Ureter (tissue), 1 donor: ENCODE measurements around the gene ERMP1. TPM values are rescaled to one million over a fixed set of nuclear protein-coding genes. Genes with fewer than 3 reads are reported as not detected.
"Not testable (repeated sequence)": the region's sequence is repeated elsewhere in the genome, so short reads cannot be mapped to it uniquely, and the experiment has no call there.

ENCODE experiments used
- DNase-seq: peaks from one replicate; pipeline ENCODE4 v3.0.0-alpha.2; 2020; ENCODE audit warnings: low spot score
- total RNA-seq: library from RNA; stranded (reverse); gene quantifications from one replicate; pipeline ENCODE4 v1.2.4, GENCODE V29; 2023
- donor health status: DM: yes; HTN: yes; CAD: no.

The ERMP1 gene
- total RNA-seq, 1 donor from 2014 or later: 106 TPM

GRCh38 chr9:5818424-5819142 is 14.3 kb downstream of the ERMP1 start:
- no peak for DNase-seq

- DNase-seq: no peak
Observed at GRCh38 chr9:5817862-5818261, 15.1 kb downstream of the ERMP1 start.

- no peak for DNase-seq
Observed at GRCh38 chr9:5815461-5815860, 17.5 kb downstream of the ERMP1 start.

DNA sequence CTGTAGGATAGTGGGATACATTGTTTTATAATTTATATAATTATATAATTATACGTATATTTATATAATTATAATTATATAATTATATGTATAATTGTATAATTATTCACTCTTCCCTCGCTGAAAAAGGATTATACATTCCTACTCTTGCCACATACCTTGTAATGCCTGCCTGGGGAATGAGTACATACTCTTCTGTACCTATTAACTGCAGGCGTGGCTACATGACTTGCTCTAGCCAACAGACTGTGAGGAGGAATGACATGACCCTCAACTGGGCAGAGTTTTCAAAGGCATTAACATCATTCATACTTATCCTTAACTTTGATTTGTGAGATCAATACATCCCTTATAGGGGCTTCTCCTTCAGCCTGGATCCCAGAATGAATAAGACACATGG is 19.1 kb downstream of the ERMP1 start:
- DNase-seq: no peak

DNA sequence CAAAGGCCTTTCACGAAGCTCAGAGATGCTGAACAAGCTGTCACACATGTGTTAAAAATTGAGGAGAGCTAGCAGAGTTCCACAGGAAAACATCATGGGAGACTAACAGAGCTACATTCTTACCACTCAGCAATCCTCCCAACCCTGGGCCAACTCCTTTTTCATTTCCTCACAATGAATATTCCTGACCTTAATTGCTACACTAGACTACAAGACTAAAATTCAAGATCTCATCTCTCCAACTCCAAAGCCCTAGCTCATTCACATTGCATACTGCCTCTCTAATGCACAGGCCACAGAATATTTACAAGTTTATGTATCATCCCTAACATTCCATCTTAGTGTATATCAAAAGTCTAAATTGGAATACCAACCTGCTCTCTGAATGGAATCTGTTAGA is 21.2 kb downstream of the ERMP1 start:
- no peak for DNase-seq

GRCh38 chr9:5805478-5805877 is 27.4 kb downstream of the ERMP1 start:
- no peak for DNase-seq

DNA sequence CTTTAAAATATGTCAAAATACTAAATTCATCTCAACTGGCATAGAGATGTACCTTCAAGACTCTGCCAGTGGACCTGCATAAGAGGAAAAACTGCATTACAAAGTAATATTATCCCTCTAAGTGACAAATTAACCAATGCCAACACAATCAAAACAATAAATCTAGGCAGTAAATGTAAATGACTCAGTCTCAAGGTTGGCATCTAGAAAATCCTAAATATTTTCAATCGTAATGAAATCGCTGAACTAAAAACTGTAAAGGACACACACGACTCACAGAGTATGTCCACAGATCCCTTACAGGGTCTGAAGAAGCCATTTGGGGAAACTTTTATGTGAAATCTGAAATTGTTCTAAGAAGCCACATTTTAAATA is 31.2 kb downstream of the ERMP1 start:
- DNase-seq: no peak

GRCh38 chr9:5800969-5801738 is 31.8 kb downstream of the ERMP1 start:
- DNase-seq: no peak

GRCh38 chr9:5800378-5800777 is 32.5 kb downstream of the ERMP1 start:
- DNase-seq: not testable (repeated sequence)

GRCh38 chr9:5799314-5799713 is 33.6 kb downstream of the ERMP1 start:
- no peak for DNase-seq

DNA sequence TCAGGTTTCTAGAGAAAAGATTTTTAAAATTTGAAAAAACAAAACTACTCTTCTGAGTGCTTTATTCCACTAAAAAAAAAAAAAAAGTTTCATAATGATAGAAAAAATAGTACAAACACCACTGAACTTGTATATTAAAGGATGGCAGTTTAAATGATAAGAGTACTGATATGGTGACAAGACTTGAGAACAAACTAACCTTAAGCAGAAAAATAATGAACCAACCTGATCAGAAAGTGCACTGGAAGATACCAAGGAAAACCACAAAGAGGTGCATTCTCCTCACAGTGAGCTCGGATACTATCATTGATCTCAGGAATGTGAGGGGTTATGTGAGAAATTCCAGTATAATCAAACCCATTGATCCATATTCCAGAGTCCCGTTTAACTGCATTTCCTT is 34.3 kb downstream of the ERMP1 start:
- no peak for DNase-seq

DNA sequence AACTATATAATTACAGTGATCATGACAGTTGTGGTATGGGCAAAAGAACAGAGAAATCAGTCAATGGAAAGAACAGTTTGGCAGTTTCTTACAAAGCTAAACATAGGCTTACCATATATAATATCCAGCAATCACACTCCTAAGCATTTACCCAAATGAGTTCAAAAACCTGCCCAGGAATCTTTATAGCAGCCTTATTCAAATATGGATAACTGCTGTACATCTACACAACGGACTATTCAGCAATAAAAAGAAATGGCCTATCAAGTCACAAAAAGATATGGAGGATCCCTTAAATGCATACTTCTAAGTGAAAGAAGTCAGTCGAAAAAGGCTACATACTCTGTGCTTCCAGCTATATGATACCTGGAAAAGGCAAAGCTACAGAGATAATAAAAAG is 36.6 kb downstream of the ERMP1 start:
- DNase-seq: no peak

DNA sequence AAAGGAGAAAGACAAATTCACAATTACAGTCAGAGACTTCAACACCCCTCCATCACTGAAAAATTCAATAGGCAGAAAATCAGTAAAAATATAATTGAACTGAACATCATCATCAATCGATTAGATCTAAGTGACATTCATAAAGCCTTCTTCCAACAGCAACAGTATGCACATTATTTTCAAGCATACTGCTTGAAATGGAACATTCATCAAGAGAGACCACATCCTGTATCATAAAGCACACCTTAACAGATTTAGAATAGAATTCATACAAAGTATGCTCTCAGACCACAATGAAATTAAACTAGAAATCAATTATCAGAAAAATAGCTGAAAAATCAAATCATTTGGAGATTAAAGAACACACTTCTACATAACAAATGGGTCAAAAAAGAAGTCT is 39.1 kb downstream of the ERMP1 start:
- no peak for DNase-seq

- no peak for DNase-seq
Observed at GRCh38 chr9:5791870-5792269, 41.0 kb downstream of the ERMP1 start.

DNA sequence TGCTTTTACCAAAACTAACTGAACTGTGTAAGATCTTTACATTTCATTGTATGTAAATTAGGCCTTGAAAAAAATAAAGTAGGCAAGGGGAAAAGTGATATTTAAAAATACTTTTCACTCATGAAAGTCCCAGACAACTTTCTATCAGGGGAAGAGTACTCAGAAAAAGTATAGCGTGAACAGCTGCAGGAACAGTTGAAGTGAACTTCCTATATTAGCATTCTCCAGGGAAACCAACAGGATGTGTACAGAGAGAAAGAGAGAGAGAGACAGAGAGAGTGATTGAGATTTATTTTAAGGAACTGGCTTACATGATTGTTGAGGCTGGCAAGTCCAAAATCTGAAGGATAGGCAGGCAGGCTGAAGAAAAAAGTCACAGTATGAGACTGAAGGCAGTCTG is 42.0 kb downstream of the ERMP1 start:
- DNase-seq: no peak

DNA sequence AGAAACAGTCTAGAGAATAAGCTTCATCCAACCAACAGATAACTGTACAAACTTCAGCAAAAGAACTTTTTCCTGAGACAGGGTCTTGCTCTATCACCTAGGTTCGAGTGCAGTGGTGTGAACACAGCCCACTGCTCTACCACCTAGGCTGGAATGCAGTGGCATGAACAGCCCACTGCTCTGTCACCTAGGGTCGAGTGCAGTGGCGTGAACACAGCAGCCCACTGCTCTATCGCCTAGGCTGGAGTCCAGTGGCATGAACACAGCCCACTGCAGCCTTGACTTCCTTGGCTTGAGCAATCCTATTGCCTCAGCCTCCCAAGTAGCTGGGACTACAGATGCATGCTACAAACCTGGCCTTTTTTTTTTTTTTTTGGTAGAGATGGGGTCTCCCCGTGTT is 43.4 kb downstream of the ERMP1 start:
- DNase-seq: no peak

GRCh38 chr9:5787759-5788302 is 45.1 kb downstream of the ERMP1 start:
- DNase-seq: no peak

DNA sequence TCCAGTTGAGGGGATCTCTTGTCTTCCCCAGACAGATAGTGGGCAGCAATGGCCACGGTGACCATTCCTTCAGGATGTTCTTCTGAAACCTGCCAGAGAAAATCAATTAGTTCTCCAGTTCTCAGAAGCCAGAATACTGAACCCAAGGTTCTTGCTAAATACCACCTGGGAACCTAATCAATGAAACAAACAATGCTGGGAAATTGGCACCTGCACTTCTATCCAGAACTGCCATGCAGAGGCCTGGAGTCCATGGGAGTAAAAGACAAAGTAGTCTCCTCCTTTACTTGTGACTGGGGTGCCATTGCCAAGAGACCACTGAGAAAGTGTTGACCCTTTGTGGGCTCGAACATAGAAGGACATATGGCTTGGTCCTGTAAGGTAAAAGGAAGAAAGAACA is 45.7 kb downstream of the ERMP1 start:
- DNase-seq: no peak

GRCh38 chr9:5786370-5787127 is 46.4 kb downstream of the ERMP1 start:
- no peak for DNase-seq

DNA sequence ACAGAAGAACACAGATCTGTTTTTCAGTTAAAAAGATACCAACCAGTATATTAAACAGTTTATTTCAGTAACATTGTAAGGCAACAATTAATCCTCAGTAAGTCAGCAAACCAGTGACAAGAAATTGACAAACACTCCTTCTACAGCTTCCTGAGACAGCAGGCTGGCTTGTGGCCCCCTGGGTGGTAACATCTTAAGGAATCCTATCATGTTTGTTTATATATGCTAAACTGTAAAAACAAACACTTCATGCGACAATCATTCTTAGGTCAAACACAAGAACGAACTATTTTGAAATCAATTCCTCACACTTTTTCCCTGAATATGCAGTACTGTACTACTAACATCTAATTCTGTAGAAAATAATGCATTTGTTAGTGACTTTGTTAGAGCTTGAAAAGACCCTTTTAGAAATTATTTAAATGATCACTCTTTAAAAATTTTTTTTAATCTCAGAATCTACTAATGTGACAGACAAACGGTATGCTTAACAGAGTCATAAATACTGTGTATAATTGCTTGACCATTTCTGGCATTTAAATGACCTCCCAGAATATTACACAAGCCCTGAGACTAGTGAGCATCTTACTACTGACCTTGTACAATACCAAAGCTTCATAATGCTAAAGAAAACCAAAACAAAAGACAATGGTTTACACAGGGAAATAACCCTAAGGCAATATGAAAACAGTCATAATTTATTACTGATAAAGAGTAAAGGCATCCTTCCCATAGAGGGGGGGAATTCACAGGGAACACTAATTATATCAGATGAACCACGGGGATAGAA is 48.2 kb downstream of the ERMP1 start:
- no peak for DNase-seq

GRCh38 chr9:5783982-5784381 is 48.9 kb downstream of the ERMP1 start:
- DNase-seq: no peak

DNA sequence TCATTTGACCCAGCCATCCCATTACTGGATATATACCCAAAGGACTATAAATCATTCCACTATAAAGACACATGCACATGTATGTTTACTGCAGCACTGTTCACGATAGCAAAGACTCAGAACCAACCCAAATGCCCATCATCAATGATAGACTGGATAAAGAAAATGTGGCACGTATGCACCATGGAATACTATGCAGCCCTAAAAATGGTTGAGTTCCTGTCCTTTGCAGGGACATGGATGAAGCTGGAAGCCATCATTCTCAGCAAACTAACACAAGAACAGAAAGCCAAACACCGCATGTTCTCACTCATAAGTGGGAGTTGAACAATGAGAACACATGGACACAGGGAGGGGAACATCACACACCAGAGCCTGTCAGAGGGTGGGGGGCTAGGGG is 49.5 kb downstream of the ERMP1 start:
- not testable (repeated sequence) for DNase-seq
